Panc1 (cell line): Measurements from ENCODE around the gene MS4A6E. TPM values are rescaled to one million over a fixed set of nuclear protein-coding genes. Genes with fewer than 3 reads are reported as not detected.
A peak's percentile ranks its signal among the peaks of the same experiment; 100 is the strongest.

Source experiments
- ATAC-seq: fragments of 200-7000 bp; cut with Tn5 transposase; 2 replicates; pipeline ENCODE4 v1.9.1; 2020; ENCODE audit warnings: mild to moderate bottlenecking, moderate library complexity
- BruUV-seq: library from RNA; stranded (reverse); fragments of 400-500 nt; replicated peaks from 2 replicates; lab custom pipeline; 2021; lab: Mats Ljungman, UMichigan
- CTCF ChIA-PET: fragments of 300-600 bp; sonication (Branson Sonifier 250); formaldehyde crosslinking; loops from one replicate; lab custom pipeline; 2022; ENCODE audit warnings: antibody characterized with exemption; lab: Charles Lee
- POLR2A ChIA-PET: fragments of 300-600 bp; sonication (Branson Sonifier 250); formaldehyde crosslinking; loops from one replicate; lab custom pipeline; 2022; ENCODE audit warnings: antibody characterized with exemption; lab: Charles Lee
- DNase-seq: peaks from one replicate; pipeline ENCODE4 v3.0.0-alpha.2; 2010; ENCODE audit warnings: low read depth, low spot score
- H3K27ac ChIP-seq: 2 replicates; pipeline ENCODE4 v1.5.1; 2011; ENCODE audit warnings: mild to moderate bottlenecking, low read length, inconsistent platforms
- H3K27me3 ChIP-seq: fragments of 200-500 bp; sonication (Bioruptor generic); 2 replicates; pipeline ENCODE4 v1.6.0; 2014; ENCODE audit warnings: low read length, inconsistent platforms; ENCODE audit not compliant: control insufficient read depth, insufficient read depth
- H3K36me3 ChIP-seq: fragments of 200-500 bp; sonication (Bioruptor generic); 2 replicates; pipeline ENCODE4 v1.5.1; 2014; ENCODE audit warnings: inconsistent platforms, mild to moderate bottlenecking, low read length, moderate library complexity; ENCODE audit not compliant: control insufficient read depth, insufficient read depth
- H3K4me1 ChIP-seq: 2 replicates; pipeline ENCODE4 v1.5.1; 2011; ENCODE audit warnings: inconsistent platforms, mild to moderate bottlenecking, low read length, moderate library complexity; ENCODE audit not compliant: control insufficient read depth, insufficient read depth
- H3K4me3 ChIP-seq, 2 experiments: 2 replicates each; pipeline ENCODE4 v1.5.1; 2011 to 2012; ENCODE audit warnings: low read depth in 2 of 2, low read length in 2 of 2, mild to moderate bottlenecking in 2 of 2, inconsistent platforms in 1 of 2, moderate library complexity in 1 of 2
- H3K9me3 ChIP-seq: fragments of 200-500 bp; sonication (Bioruptor generic); 2 replicates; pipeline ENCODE4 v1.5.1; 2014; ENCODE audit warnings: low read depth, mild to moderate bottlenecking, inconsistent platforms, low read length, moderate library complexity; ENCODE audit not compliant: control insufficient read depth, insufficient read depth
- CTCF ChIP-seq: fragments of 450-650 bp; IDR thresholded peaks from 2 replicates; pipeline ENCODE4 v1.5.1; 2017; ENCODE audit warnings: mild to moderate bottlenecking
- POLR2AphosphoS5 ChIP-seq: IDR thresholded peaks from 2 replicates; pipeline ENCODE4 v1.6.1; 2012; ENCODE audit warnings: mild to moderate bottlenecking, low read depth, low read length, moderate library complexity
- REST ChIP-seq, 2 experiments: IDR thresholded peaks; 2 replicates each; pipeline ENCODE4 v1.6.1; 2011 to 2012; ENCODE audit warnings: low read depth in 2 of 2, control low read depth in 1 of 2, low read length in 1 of 2, mild to moderate bottlenecking in 1 of 2, moderate library complexity in 1 of 2; ENCODE audit not compliant: insufficient read depth in 1 of 2
- SIN3A ChIP-seq: IDR thresholded peaks from 2 replicates; pipeline ENCODE4 v1.6.1; 2012; ENCODE audit warnings: low read depth, mild to moderate bottlenecking, low read length, moderate library complexity, borderline replicate concordance; ENCODE audit not compliant: insufficient read depth
- TCF7L2 ChIP-seq: IDR thresholded peaks from 2 replicates; pipeline ENCODE4 v1.6.1; 2011; ENCODE audit warnings: mild to moderate bottlenecking, low read depth, low read length, inconsistent platforms
- in situ Hi-C: cut with HindIII; loops from 2 replicates; pipeline ENCODE4 v1.10.0; 2016; ENCODE audit warnings: low sequenced_read_pairs, low pct_unique_long_range_greater_than_20kb
- intact Hi-C: fragments of 100-400 bp; cut with micrococcal nuclease; formaldehyde crosslinking; loops from one replicate; pipeline ENCODE4 v1.10.0; 2022; ENCODE audit not compliant: unreplicated experiment
- total RNA-seq: library from RNA; stranded (reverse); gene quantifications from one replicate; pipeline ENCODE4 v1.2.1, GENCODE V29; 2021; ENCODE audit not compliant: unreplicated experiment

The MS4A6E gene
- total RNA-seq, 1 experiment from 2014 or later, result not detected

- no peaks in the 10 kb centered on the region for H3K9me3 ChIP-seq
- DNase-seq, result no peak
- H3K4me3 ChIP-seq, result no peak overlapping the region
- CTCF ChIA-PET, result no interaction called here
- TF ChIP-seq TCF7L2, result peak; percentile 91
- no peak for TF ChIP-seq REST (IDR thresholded peaks at IDR 0.05; ENCODE audit: insufficient read depth in 1 of 2, low read depth in 2 of 2, low read length in 1 of 2)
- no peaks in the 10 kb centered on the region for H3K27me3 ChIP-seq
- H3K4me1 ChIP-seq, result peaks cover 25% of the 10 kb centered on the region
- no peak for ATAC-seq
- in situ Hi-C loops (no loop called here), intact Hi-C loops (no loop called here)
- POLR2A ChIA-PET, result no interaction called here
- BruUV-seq, result no TSS peak
- H3K27ac ChIP-seq, result peak overlapping the region; percentile 86
- no peaks in the 10 kb centered on the region for H3K36me3 ChIP-seq
Measured at GRCh38 chr11:60371854-60372253, 44.8 kb downstream of the MS4A6E start.

GRCh38 chr11:60372767-60373166 lies 45.7 kb downstream of the MS4A6E start:
- no peak overlapping the region for H3K4me3 ChIP-seq
- ChIA-PET CTCF (no interaction called here), POLR2A (no interaction called here)
- no TSS peak for BruUV-seq
- TF ChIP-seq CTCF (no peak), SIN3A (no peak), REST (IDR thresholded peaks at IDR 0.05; ENCODE audit: insufficient read depth in 1 of 2, low read depth in 2 of 2, low read length in 1 of 2) (no peak), POLR2AphosphoS5 (no peak), TCF7L2 (no peak)
- H3K4me1 ChIP-seq, result peaks cover 25% of the 10 kb centered on the region
- H3K27me3 ChIP-seq, result no peaks in the 10 kb centered on the region
- ATAC-seq (no peak), DNase-seq (no peak)
- H3K9me3 ChIP-seq, result no peaks in the 10 kb centered on the region
- H3K27ac ChIP-seq, result peak overlapping the region; percentile 63; the same call in 1 of the 2 replicates
- intact Hi-C loops (no loop called here), in situ Hi-C loops (no loop called here)
- no peaks in the 10 kb centered on the region for H3K36me3 ChIP-seq
